ENCODE results near the gene KLRD1.
"Not testable (repeated sequence)": the region's sequence is repeated elsewhere in the genome, so short reads cannot be mapped to it uniquely, and the experiment has no call there.

The KLRD1 gene

GRCh38 chr12:10368206-10369171 lies 60.8 kb downstream of the KLRD1 start:
- no peak for DNase-seq (ENCODE audit: low read depth, low spot score)

- DNase-seq (ENCODE audit: low read depth, low spot score) = no peak
These were observed 62.1 kb downstream of the KLRD1 start for GRCh38 chr12:10369557-10370415.

- not testable (repeated sequence) for DNase-seq (ENCODE audit: low read depth, low spot score)
These were observed 64.3 kb downstream of the KLRD1 start for GRCh38 chr12:10371893-10372535.

- DNase-seq (ENCODE audit: low read depth, low spot score) = no peak
These were observed 64.9 kb downstream of the KLRD1 start for GRCh38 chr12:10372559-10372958.

GRCh38 chr12:10374624-10375018 lies 67.0 kb downstream of the KLRD1 start:
- DNase-seq (ENCODE audit: low read depth, low spot score) = no peak

GRCh38 chr12:10378737-10379136 lies 71.1 kb downstream of the KLRD1 start:
- DNase-seq (ENCODE audit: low read depth, low spot score) = not testable (repeated sequence)
